ENCODE data around the gene PNN. TPM values are rescaled to one million over a fixed set of nuclear protein-coding genes. Genes with fewer than 3 reads are reported as not detected.
"Not testable (repeated sequence)": the region's sequence is repeated elsewhere in the genome, so short reads cannot be mapped to it uniquely, and the experiment has no call there.

PNN gene
- 10 to 100 TPM; 75.0 to 75.3 TPM for total RNA-seq

DNA sequence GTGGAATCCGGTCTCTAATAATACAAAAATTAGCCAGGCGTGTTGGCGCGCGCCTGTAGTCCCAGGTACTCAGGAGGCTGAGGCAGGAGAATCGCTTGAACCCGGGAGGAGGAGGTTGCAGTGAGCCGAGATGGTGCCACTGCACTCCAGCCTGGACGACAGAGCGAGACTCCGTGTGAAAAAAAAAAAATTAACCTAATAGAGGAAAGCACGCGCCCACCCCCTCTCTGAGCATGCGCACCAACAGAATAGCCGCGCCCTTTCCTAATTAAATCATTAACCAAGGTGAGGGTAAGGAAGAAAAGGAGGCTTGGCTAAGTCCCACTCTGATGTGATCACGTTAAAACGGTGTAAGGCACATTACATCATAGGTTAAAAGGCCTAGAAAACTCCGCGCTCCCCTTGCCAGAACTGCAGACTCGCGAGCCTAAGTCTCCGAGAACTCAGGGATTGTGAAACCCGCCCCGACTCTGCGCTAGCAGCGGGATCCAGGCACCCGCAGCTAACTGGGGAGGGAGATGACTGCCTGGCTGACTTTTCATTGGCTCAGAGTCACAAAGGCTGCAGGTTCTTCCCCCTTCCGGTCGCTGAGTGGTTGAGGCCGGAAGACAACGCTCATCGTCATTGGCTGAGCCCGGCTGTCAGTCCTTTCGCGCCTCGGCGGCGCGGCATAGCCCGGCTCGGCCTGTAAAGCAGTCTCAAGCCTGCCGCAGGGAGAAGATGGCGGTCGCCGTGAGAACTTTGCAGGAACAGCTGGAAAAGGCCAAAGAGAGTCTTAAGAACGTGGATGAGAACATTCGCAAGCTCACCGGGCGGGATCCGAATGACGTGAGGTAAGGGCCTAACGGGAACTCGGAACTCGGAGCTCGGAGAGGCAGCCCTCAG, at the start of gene PNN:
Gene PNN, plus strand, starts transcription at position 695 of the 885 bp plus-strand sequence. Its CDS starts 26 bp downstream, at position 721.
- ChIA-PET CTCF (interaction anchor here (1.0 kb wide), 1 partner anchor 56 kb away, joined by 4 read pairs; no protein-coding TSS in a partner anchor), POLR2A (interaction anchor here (0.6 to 3.0 kb wide), 22 partner anchors 10 to 257 kb away, joined by 3 to 57 read pairs (median 4); partner anchors contain the start of genes FBXO33, GEMIN2 and SEC23A)
- Mint-ChIP-seq H3K9me3 (no peaks in the 10 kb centered on the region), H3K27me3 (no peaks in the 10 kb centered on the region), H3K4me1 (peaks cover 57% of the 10 kb centered on the region), H3K36me3 (ENCODE audit: low read depth) (peaks cover 48% of the 10 kb centered on the region), H3K27ac (peak within 1 kb of the TSS; percentile 94), H3K4me3 (peak within 1 kb of the TSS; percentile 96)
- peak; percentile 98 for DNase-seq

DNA sequence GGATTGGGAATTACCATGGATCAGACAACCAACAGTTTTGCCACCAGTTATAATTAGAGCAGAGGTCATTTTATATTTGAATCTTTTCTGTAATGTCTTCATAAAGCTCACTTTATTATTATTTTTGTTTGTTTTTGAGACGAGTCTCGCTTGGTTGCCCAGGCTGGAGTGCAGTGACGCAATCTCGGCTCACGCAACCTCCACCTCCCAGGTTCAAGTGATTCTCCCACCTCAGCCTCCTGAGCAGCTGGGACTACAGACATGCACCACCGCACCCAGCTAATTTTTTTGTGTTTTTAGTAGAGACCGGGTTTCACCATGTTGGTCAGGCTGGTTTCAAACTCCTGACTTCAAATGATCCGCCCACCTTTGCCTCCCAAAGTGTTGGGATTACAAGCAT, 37.2 kb upstream of the PNN start:
- H3K4me1 Mint-ChIP-seq, H3K4me3 Mint-ChIP-seq, H3K9me3 Mint-ChIP-seq, DNase-seq, H3K27ac Mint-ChIP-seq, CTCF ChIA-PET, H3K27me3 Mint-ChIP-seq: not testable (repeated sequence)
- peaks cover 73% of the 10 kb centered on the region for H3K36me3 Mint-ChIP-seq (ENCODE audit: low read depth)
- POLR2A ChIA-PET: interaction anchor here (0.9 to 3.3 kb wide), 2 partner anchors 14 to 32 kb away, joined by 3 to 9 read pairs; partner anchors contain the start of gene TRAPPC6B

- H3K4me3 Mint-ChIP-seq: no peak overlapping the region
- H3K36me3 Mint-ChIP-seq (ENCODE audit: low read depth): peaks cover 75% of the 10 kb centered on the region
- H3K27ac Mint-ChIP-seq: no peak overlapping the region
- H3K4me1 Mint-ChIP-seq: no peaks in the 10 kb centered on the region
- DNase-seq: no peak
- ChIA-PET POLR2A (interaction anchor here (3.3 kb wide), 1 partner anchor 32 kb away, joined by 9 read pairs; the partner anchor contains the start of gene TRAPPC6B), CTCF (no interaction called here)
- peaks cover 5% of the 10 kb centered on the region for H3K9me3 Mint-ChIP-seq
- H3K27me3 Mint-ChIP-seq: no peaks in the 10 kb centered on the region
Measured at GRCh38 chr14:39138440-39138839, 36.6 kb upstream of the PNN start.

DNA sequence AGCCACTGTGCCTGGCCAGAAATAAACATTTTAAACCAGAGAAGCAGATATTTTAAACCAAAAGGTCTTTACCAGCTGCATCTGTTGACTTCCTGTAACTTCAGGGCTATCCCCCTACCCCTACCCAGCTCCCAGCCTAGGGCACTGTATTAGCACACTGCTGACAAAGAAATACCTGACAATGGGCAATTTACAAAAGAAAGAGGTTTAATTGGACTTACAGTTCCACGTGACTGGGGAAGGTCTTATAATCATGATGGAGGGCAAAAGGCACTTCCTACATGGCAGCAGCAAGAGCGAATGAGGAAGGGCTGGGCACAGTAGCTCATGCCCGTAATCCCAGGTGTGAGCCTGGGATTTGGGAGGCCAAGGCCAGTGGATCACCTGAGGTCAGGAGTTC, 34.9 kb upstream of the PNN start:
- Mint-ChIP-seq H3K36me3 (ENCODE audit: low read depth) (peaks cover 60% of the 10 kb centered on the region), H3K9me3 (peaks cover 5% of the 10 kb centered on the region), H3K27ac (no peak overlapping the region), H3K4me3 (no peak overlapping the region), H3K4me1 (no peaks in the 10 kb centered on the region), H3K27me3 (no peaks in the 10 kb centered on the region)
- ChIA-PET POLR2A (interaction anchor here (0.6 to 3.3 kb wide), 3 partner anchors 26 to 30 kb away, joined by 3 to 9 read pairs (median 4); partner anchors contain the start of genes GEMIN2 and TRAPPC6B), CTCF (no interaction called here)
- DNase-seq: no peak

- H3K27ac Mint-ChIP-seq, H3K9me3 Mint-ChIP-seq, POLR2A ChIA-PET, H3K4me1 Mint-ChIP-seq, H3K27me3 Mint-ChIP-seq, DNase-seq, H3K4me3 Mint-ChIP-seq, CTCF ChIA-PET: not testable (repeated sequence)
- peaks cover 60% of the 10 kb centered on the region for H3K36me3 Mint-ChIP-seq (ENCODE audit: low read depth)
Measured at GRCh38 chr14:39141623-39142022, 33.4 kb upstream of the PNN start.

DNA sequence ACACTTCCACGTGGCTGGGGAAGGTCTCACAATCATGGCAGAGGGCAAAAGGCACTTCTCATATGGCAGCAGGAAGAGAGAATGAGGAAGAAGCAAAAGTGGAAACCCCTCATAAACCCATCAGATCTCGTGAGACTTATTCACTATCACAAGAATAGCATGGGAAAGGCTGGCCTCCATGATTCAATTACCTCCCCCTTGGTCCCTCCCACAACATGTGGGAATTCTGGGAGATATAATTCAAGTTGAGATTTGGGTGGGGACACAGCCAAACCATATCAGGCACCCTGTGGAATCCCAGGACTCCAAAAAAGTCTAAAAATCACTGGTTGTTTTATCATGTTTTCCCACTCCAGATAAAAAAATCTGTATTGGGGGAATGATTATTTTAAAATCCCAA, 31.8 kb upstream of the PNN start:
- DNase-seq, H3K4me3 Mint-ChIP-seq, H3K27ac Mint-ChIP-seq: not testable (repeated sequence)

GRCh38 chr14:39145266-39145966, 29.6 kb upstream of the PNN start:
- POLR2A ChIA-PET: interaction anchor here (0.7 kb wide), 1 partner anchor 238 kb away, joined by 3 read pairs; no protein-coding TSS in a partner anchor
- H3K4me3 Mint-ChIP-seq: no peak overlapping the region
- DNase-seq: no peak
- H3K36me3 Mint-ChIP-seq (ENCODE audit: low read depth): peaks cover 55% of the 10 kb centered on the region
- no peaks in the 10 kb centered on the region for H3K27me3 Mint-ChIP-seq
- no peak overlapping the region for H3K27ac Mint-ChIP-seq
- H3K9me3 Mint-ChIP-seq: peaks cover 5% of the 10 kb centered on the region
- CTCF ChIA-PET: no interaction called here
- H3K4me1 Mint-ChIP-seq: no peaks in the 10 kb centered on the region

More for the DNA sequence above, 31.8 kb upstream of the PNN start:
- POLR2A ChIA-PET, CTCF ChIA-PET, H3K27me3 Mint-ChIP-seq, H3K9me3 Mint-ChIP-seq, H3K4me1 Mint-ChIP-seq: not testable (repeated sequence)
- H3K36me3 Mint-ChIP-seq (ENCODE audit: low read depth): peaks cover 61% of the 10 kb centered on the region

DNA sequence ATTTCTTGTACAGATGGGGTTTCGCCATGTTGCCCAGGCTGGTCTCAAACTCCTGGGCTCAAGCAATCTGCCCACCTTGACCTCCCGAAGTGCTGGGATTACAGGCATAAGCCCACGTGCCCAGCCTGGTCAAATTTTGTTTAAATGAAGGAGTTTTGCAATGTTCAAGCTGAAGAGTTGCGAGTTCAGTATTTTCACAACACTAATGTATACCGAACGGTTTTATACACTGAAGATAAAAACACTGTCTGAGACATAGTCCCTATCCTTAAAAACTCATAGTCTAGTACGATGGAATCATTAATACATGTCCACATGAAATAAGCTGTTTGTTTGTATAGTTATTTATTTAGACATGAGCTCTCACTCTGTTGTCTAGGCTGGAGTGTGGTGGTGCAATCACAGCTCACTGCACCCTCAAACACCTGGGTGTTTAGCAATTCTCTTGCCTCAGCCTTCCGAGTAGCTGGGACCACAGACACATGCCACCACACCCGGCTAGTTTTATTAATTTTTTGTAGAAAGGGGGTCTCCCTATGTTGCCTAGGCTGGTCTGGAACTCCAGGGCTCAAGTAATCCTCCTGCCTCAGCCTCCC, 20.4 kb upstream of the PNN start:
- CTCF ChIA-PET: no interaction called here
- no peak for DNase-seq
- H3K27me3 Mint-ChIP-seq: no peaks in the 10 kb centered on the region
- POLR2A ChIA-PET: no interaction called here
- H3K27ac Mint-ChIP-seq: no peak overlapping the region
- no peaks in the 10 kb centered on the region for H3K9me3 Mint-ChIP-seq
- peaks cover 42% of the 10 kb centered on the region for H3K36me3 Mint-ChIP-seq (ENCODE audit: low read depth)
- peaks cover 5% of the 10 kb centered on the region for H3K4me1 Mint-ChIP-seq
- H3K4me3 Mint-ChIP-seq: no peak overlapping the region

- ChIA-PET CTCF (interaction anchor here (0.8 kb wide), 1 partner anchor 22 kb away, joined by 3 read pairs; no protein-coding TSS in a partner anchor), POLR2A (interaction anchor here (3.3 kb wide), 1 partner anchor 13 kb away, joined by 13 read pairs; the partner anchor contains the start of gene TRAPPC6B)
- H3K27me3 Mint-ChIP-seq: no peaks in the 10 kb centered on the region
- H3K36me3 Mint-ChIP-seq (ENCODE audit: low read depth): peaks cover 54% of the 10 kb centered on the region
- no peak for DNase-seq
- no peak overlapping the region for H3K4me3 Mint-ChIP-seq
- H3K9me3 Mint-ChIP-seq: no peaks in the 10 kb centered on the region
- peaks cover 15% of the 10 kb centered on the region for H3K4me1 Mint-ChIP-seq
- no peak overlapping the region for H3K27ac Mint-ChIP-seq
Measured at GRCh38 chr14:39157491-39157890, 17.6 kb upstream of the PNN start.

- Mint-ChIP-seq H3K4me1 (peaks cover 20% of the 10 kb centered on the region), H3K27me3 (no peaks in the 10 kb centered on the region), H3K9me3 (no peaks in the 10 kb centered on the region), H3K27ac (no peak overlapping the region), H3K36me3 (ENCODE audit: low read depth) (peaks cover 55% of the 10 kb centered on the region), H3K4me3 (no peak overlapping the region)
- POLR2A ChIA-PET: interaction anchor here (3.3 kb wide), 1 partner anchor 12 kb away, joined by 13 read pairs; the partner anchor contains the start of gene TRAPPC6B
- CTCF ChIA-PET: no interaction called here
- DNase-seq: no peak
Measured at GRCh38 chr14:39158222-39158858, 16.7 kb upstream of the PNN start.

GRCh38 chr14:39160494-39160893, 14.6 kb upstream of the PNN start:
- DNase-seq: no peak
- Mint-ChIP-seq H3K9me3 (no peaks in the 10 kb centered on the region), H3K27me3 (no peaks in the 10 kb centered on the region), H3K36me3 (ENCODE audit: low read depth) (peaks cover 61% of the 10 kb centered on the region), H3K27ac (peak overlapping the region; percentile 19), H3K4me3 (no peak overlapping the region), H3K4me1 (peaks cover 27% of the 10 kb centered on the region)
- ChIA-PET POLR2A (interaction anchor here (1.0 to 2.3 kb wide), 3 partner anchors 10 to 69 kb away, joined by 3 to 8 read pairs (median 4); partner anchors contain the start of genes PNN and TRAPPC6B), CTCF (interaction anchor here (0.9 kb wide), 1 partner anchor 10 kb away, joined by 5 read pairs; no protein-coding TSS in a partner anchor)

DNA sequence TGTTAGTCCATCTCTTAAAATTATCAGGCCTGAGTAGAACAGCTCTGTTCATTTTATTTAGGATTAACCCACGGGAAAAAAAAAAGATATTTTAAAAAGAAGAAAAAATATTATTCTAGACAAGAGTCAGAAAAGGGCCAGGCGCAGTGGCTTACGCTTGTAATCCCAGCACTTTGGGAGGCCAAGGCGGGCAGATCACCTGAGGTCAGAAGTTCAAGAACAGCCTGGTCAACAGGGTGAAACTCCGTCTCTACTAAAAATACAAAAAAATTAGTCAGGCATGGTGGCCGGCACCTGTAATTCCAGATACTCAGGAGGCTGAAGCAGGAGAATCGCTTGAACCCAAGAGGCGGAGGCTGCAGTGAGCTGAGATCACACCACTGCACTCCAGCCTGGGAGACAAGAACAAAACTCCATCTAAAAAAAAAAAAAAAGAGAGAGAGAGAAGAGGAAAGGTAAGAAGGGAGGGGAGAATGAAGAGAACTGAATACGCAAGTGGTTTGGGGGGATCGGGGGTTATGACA, 7.2 kb upstream of the PNN start:
- ChIA-PET POLR2A (interaction anchor here (0.9 to 4.1 kb wide), 7 partner anchors 17 to 264 kb away, joined by 3 to 74 read pairs (median 4); partner anchors contain the start of genes FBXO33, GEMIN2 and SEC23A), CTCF (interaction anchor here (1.1 kb wide), 1 partner anchor 259 kb away, joined by 4 read pairs; no protein-coding TSS in a partner anchor)
- not testable (repeated sequence) for H3K9me3 Mint-ChIP-seq, H3K27me3 Mint-ChIP-seq, H3K27ac Mint-ChIP-seq, DNase-seq
- peak overlapping the region; percentile 33 for H3K4me3 Mint-ChIP-seq
- peaks cover 53% of the 10 kb centered on the region for H3K4me1 Mint-ChIP-seq
- peaks cover 49% of the 10 kb centered on the region for H3K36me3 Mint-ChIP-seq (ENCODE audit: low read depth)
